CD4-positive, alpha-beta T cell treated with Interleukin-2 at 100 ng/mL for 4 hours (primary cell): ENCODE measurements around the gene PAX5.

ENCODE experiments used
- DNase-seq: peaks from one replicate; pipeline ENCODE4 v3.0.0-alpha.2; 2020; ENCODE audit warnings: low spot score

The PAX5 gene

DNA sequence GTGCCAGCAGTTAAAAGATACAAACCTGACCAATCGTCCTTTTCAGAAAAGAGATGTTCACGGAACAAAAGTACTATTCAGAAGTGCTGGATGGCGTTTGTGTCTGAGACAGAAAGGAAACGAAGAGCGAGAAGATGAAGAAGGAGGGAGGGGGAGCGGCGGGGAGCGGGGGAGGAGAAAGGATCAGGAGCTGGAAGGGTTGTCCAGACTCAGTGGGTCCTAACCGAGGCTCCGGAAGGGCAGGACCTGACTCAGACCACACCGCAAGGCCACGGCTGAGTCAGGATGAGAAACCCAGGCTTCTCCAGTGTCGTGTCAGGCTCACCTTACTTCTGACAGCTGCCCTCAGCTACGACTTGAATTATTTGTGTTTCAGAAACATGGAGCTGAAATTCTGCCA lies 46.2 kb downstream of the PAX5 start:
- no peak for DNase-seq

GRCh38 chr9:36987409-36987808 lies 46.7 kb downstream of the PAX5 start:
- no peak for DNase-seq

- no peak for DNase-seq
Observed at GRCh38 chr9:36986468-36987408, 47.3 kb downstream of the PAX5 start.

- no peak for DNase-seq
Observed at GRCh38 chr9:36985769-36986467, 48.1 kb downstream of the PAX5 start.

DNA sequence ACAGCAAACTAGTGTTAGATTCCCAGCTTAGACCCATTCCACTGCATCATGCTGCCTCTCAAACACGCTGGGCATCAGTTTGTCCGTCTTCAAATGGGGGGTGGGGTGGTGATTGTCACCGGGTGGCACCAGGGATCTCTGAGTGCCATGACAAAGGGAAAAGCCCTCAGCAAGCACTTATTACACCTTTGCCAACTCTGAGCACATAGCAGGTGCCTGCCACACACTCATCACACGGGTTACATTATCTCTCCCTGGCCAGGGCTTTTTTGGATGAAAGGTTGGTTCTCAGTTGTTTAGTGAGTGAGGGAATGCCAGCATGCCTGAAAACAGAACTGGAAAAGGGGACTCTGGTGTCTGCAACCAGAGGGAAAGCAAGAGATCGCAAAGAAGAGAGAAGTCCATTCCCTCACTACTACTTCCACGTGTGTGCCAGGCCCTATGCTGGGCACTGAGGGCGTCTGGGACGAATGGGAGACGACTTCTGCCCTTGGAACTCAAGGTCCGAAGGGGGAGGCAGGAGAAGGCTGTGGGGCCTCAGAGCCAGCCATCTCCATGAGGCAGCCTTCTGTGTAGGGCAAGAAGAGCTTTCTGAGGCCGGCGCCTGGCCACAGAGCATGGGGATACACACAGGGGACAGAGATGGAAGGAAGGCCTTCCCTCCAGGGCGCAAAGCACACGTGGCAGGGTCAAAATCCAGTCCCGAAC lies 48.9 kb downstream of the PAX5 start:
- no peak for DNase-seq

GRCh38 chr9:36980148-36980974 lies 53.7 kb downstream of the PAX5 start:
- no peak for DNase-seq

DNA sequence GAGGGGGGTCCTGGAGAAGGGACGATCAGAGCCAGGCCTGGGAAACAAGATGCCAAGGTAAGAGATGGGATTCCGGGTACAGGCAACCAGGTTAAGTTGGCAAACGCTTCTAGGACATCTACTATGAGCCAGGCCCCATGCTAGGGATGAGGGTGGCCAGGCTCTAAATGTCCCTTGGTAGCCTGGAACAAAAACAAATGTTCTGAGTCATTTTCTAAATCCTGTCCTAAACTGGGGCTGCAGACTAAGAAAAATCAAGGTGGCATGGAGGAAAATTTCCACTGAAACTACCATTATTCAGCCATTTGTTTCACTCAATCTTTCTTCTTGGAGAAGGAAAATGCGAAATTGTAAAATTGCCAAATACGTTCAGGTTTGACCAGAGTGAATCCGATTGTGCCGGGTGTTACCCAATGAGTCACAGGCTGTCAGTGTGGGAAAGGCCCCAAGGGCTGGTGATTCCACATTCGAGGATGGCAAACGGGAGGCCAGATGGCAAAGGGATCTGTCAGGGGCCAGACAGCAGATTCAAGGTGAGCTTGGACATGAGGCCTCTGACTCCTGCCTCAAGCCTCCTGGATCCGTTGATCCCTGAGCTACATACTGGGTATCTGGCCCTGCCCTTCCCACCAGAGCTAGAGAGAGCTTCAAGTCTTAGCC lies 57.6 kb downstream of the PAX5 start:
- DNase-seq: no peak

GRCh38 chr9:36974731-36975130 lies 59.3 kb downstream of the PAX5 start:
- no peak for DNase-seq

DNA sequence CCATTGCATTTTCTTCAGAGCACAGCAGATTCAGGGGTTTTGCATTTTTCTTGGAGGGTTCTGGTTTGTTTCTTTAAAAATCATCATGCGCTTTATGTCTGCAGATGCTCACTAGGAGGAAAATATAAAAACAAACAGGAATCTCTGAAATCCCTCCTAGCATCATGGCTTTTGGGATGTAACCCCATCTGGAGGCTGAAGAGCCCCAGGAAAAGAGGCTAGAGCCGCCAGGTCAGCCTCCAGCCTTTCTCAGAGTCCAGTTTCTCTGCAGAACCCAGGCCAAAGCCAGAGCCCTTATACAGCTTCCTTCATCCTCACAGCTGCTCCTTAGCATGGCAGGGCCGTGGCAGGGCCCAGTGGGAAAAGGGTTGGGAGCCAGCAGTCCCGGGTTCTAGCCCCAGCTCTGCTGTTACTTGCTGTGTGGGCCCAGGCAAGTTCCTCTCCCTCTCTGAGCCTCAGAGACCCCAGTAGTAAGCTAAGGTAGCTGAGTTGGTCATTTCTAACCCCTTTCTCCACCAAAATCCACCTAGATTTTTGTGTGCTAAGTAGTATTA lies 62.1 kb downstream of the PAX5 start:
- no peak for DNase-seq

GRCh38 chr9:36970007-36970888 lies 63.8 kb downstream of the PAX5 start:
- DNase-seq: no peak

- DNase-seq: no peak
Observed at GRCh38 chr9:36969216-36969771, 64.8 kb downstream of the PAX5 start.

- DNase-seq: no peak
Observed at GRCh38 chr9:36968574-36969215, 65.4 kb downstream of the PAX5 start.

GRCh38 chr9:36967997-36968396 lies 66.1 kb downstream of the PAX5 start:
- DNase-seq: no peak

- DNase-seq: no peak
Observed at GRCh38 chr9:36966371-36967097, 67.5 kb downstream of the PAX5 start.

DNA sequence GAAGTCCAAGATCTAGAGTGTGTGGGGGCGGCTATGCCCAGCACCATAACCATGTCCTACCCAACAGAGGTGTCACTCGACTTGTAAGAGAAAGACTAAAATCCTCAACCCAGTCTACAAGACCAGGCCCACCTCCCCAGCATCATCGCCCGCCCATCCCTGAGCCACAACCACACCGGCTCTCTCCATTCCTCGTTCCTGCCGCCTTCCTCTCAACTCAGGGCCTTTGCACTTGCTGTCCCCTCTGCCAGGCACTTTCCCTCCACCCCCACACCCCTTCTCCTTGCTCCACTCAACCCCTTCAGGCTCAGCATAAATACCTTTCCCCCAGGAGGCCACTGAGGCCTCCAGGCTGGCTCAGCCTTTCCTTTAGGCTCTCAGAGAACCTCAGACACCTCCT lies 69.3 kb downstream of the PAX5 start:
- no peak for DNase-seq

DNA sequence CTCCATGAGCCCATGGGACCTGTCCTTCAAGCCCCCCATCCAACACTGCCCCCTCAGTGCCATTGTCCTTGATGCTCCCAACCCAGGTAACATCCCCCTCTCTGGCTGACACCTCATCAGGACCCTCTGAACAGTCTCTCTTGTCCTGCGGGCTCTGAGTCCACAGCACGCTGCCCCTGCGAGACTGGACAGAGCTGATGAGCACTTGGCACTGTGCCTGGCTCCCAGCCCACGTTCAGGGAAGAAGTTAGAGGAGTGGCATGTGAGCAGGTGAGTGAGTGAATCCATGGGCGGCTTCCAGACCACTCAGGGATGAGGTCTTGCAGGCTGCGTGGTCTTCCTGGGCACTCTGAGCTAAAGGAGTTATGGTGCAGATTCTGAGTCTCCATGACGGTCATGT lies 70.7 kb downstream of the PAX5 start:
- no peak for DNase-seq

DNA sequence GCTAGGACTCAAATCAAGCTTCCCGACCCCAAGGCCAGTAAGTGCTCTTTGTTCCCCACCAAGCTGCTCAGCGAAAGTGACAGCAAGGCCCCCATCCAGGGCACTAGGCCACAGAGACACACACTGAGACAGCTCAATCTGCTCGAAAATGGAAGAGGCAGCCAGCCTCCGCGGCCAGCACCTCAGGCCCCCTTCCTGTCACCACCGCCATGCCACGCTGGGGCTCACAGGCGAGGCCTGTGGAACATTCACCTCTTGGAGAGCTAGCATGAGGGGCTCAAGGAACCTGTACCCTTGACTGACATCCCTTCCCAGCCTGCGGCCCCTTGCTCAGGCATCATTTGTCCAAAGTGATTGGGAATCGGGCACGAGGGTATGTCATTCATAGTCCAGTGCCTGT lies 71.4 kb downstream of the PAX5 start:
- no peak for DNase-seq

- DNase-seq: no peak
Observed at GRCh38 chr9:36961561-36962325, 72.3 kb downstream of the PAX5 start.
